ENCODE results near the gene FLNB. TPM values are rescaled to one million over a fixed set of nuclear protein-coding genes. Genes with fewer than 3 reads are reported as not detected.

Gene FLNB
- total RNA-seq, 1 donor from 2014 or later: 33.7 TPM

DNA sequence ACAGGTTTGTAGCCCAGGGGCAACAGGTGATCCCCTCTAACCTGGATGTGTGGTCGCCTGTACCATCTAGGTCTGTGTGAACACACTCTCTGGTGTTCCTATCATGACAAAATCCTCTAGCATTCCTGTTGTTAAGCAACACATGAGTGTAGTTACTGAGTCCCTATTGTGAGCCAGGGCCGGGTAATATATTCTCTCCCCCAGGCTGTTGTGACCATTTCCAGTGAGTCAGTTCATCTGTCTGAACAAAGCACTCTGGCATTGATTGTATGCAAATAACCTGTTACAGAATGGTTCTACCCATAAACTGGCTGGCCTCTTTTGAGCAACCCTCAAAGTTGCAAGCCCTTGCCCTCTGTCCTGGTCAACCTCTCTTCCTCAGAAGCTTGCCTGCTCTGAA, 2.6 kb upstream of the FLNB start:
- intact Hi-C loops (cut with micrococcal nuclease): no loop called here
- DNase-seq: no peak
- ATAC-seq: no peak

DNA sequence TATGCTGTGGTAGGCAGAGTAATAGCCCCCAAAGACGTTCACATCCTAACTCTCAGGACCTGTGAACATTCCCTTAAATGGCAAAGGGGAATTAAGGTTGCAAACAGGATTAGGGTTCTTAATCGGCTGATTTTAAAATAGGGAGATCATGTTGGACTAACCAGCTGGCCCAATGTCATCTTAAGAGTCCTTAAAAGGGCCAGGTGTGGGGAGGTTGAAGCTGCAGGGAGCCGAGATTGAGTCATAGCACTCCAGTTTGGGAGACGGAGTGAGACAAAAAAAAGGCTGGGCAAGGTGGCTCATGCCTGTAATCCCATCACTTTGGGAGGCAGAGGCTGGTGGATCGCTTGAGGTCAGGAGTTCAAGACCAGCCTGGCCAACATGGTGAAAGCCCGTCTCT, 1.6 kb upstream of the FLNB start:
- intact Hi-C loops (cut with micrococcal nuclease): no loop called here
- DNase-seq: no peak
- ATAC-seq: no peak

GRCh38 chr3:58009026-58009748, 965 bp downstream of the FLNB start:
- peak; percentile 30 for ATAC-seq
- DNase-seq: peak; percentile 57
- intact Hi-C loops (cut with micrococcal nuclease): no loop called here

GRCh38 chr3:58009749-58010535, 1.7 kb downstream of the FLNB start:
- peak; percentile 3 for ATAC-seq
- no peak for DNase-seq
- intact Hi-C loops (cut with micrococcal nuclease): no loop called here

GRCh38 chr3:58010562-58010961, 2.3 kb downstream of the FLNB start:
- intact Hi-C loops (cut with micrococcal nuclease): no loop called here
- no peak for DNase-seq
- no peak for ATAC-seq

DNA sequence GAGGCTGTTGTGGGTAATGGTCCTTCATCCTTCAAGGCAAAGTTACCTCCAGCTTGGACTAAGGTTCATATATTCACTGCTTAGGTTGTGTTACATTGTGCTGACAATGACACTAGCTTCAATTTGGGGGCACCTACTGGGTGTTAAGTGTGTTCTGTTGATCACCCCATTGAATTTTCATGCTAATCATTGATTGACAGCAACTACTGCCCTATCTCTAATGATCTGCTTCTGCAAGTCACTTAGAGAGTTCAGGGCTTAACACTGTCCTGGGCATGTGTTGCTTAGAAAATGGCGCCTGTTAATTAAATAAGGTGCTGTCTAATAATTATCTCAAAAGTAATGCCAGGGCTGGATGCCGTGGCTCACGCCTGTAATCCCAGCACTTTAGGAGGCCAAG, 3.4 kb downstream of the FLNB start:
- ATAC-seq (no peak), DNase-seq (no peak)
- intact Hi-C loops (cut with micrococcal nuclease): no loop called here

- intact Hi-C loops (cut with micrococcal nuclease): no loop called here
- no peak for DNase-seq
- ATAC-seq: no peak
These were observed 4.1 kb downstream of the FLNB start for GRCh38 chr3:58012302-58012701.

- no peak for ATAC-seq
- intact Hi-C loops (cut with micrococcal nuclease): no loop called here
- DNase-seq: no peak
These were observed 4.9 kb downstream of the FLNB start for GRCh38 chr3:58013099-58013498.

- DNase-seq: peak; percentile 59
- intact Hi-C loops (cut with micrococcal nuclease): no loop called here
- ATAC-seq: peak; percentile 66
These were observed 5.9 kb downstream of the FLNB start for GRCh38 chr3:58013973-58014649.

DNA sequence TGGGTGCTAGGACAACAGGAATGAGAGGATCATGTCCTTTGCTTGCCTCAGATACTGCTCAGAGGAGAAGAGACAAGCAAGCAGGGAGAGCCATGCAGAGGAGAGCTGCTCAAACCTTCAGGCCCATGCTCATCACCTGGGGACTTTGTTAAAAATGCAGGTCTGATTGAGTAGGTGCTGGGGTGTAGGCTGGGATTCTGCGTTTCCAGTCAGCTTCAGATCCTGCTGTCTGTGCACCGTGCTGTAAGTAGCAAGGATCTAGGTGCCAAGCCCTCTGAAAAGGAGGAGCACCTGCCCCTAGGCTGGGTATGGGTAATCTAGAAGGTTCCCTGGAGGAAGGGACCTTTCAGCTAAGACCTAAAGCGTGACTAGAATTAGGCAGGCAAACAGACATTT, 7.3 kb downstream of the FLNB start:
- DNase-seq (no peak), ATAC-seq (no peak)
- intact Hi-C loops (cut with micrococcal nuclease): no loop called here

- intact Hi-C loops (cut with micrococcal nuclease): no loop called here
- DNase-seq (no peak), ATAC-seq (no peak)
These were observed 8.5 kb downstream of the FLNB start for GRCh38 chr3:58016710-58017109.

- intact Hi-C loops (cut with micrococcal nuclease): no loop called here
- ATAC-seq (no peak), DNase-seq (no peak)
These were observed 10.9 kb downstream of the FLNB start for GRCh38 chr3:58018892-58019742.

DNA sequence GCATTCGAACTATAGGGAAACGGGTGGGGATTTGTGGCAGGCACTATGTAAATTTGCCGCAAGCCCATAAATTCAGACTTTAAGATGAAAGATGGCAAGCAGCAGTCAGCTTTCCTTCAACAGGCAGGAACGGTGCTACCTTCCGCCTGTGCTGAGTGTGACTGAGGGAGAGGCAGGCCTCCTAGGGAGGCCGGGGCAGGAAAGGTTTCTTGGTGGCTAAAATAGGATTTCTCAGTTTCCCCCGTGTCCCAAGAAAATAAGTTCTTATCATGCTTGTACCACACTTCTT, 12.5 kb downstream of the FLNB start:
- intact Hi-C loops (cut with micrococcal nuclease): no loop called here
- peak; percentile 10 for ATAC-seq

GRCh38 chr3:58021072-58021959, 13.1 kb downstream of the FLNB start:
- intact Hi-C loops (cut with micrococcal nuclease): no loop called here
- DNase-seq (no peak), ATAC-seq (peak; percentile 29)

More for the DNA sequence above, 12.5 kb downstream of the FLNB start:
- DNase-seq: no peak

DNA sequence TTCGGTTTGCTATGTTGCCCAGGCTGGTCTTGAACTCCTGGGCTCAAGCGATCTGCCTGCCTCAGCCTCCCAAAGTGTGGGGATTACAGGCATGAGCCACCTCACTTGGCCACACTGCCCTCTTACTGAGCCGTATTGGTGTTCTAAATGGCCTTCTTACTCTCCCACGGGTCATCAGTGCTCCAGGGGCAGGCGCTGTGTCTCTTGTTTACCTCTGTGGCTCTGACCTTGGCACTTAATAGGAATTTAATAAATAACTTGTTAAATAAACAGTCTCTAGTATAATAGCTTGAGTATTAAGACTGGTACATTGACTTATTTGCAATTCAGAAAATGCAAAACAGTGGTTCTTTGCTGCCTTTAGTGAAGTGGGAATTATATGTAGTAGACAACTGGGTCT, 13.7 kb downstream of the FLNB start:
- ATAC-seq (no peak), DNase-seq (no peak)
- intact Hi-C loops (cut with micrococcal nuclease): no loop called here

GRCh38 chr3:58022490-58022889, 14.3 kb downstream of the FLNB start:
- DNase-seq: no peak
- ATAC-seq: no peak
- intact Hi-C loops (cut with micrococcal nuclease): no loop called here

GRCh38 chr3:58023531-58023930, 15.3 kb downstream of the FLNB start:
- intact Hi-C loops (cut with micrococcal nuclease): no loop called here
- DNase-seq: no peak
- ATAC-seq: no peak

- ATAC-seq: no peak
- intact Hi-C loops (cut with micrococcal nuclease): no loop called here
These were observed 17.2 kb downstream of the FLNB start for GRCh38 chr3:58025406-58025805.

More at GRCh38 chr3:58025406-58025805, 17.2 kb downstream of the FLNB start:
- no peak for DNase-seq

All from left ventricle myocardium superior (tissue), 1 donor.